Hypothalamus (tissue), 51 donors: ENCODE measurements around the gene VEGFD.
"Not testable (repeated sequence)": the region's sequence is repeated elsewhere in the genome, so short reads cannot be mapped to it uniquely, and the experiment has no call there.

Experiments
- DNase-seq, 51 donors: peaks; one replicate each; lab custom pipeline; 2025; lab: John Stamatoyannopoulos, UW

The VEGFD gene

DNA sequence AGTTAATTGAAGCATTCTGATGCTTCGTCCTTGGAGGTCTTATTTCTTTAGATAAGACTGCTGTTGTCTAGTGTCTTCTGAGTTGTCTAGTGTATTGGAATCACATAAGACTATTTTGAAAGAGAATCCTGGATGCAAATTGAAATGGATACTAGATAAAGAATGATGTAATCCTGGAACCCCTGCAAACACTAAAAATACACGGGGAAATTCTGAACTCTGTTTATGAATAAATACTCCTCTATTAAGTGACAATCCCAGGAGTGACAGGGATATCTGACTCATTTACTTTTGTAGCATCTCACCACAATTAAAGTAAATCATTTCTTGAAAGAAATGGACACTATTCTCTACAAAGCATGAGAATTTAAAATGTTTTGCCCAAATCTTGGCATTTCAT lies 69.7 kb downstream of the VEGFD start:
- DNase-seq: no peak

DNA sequence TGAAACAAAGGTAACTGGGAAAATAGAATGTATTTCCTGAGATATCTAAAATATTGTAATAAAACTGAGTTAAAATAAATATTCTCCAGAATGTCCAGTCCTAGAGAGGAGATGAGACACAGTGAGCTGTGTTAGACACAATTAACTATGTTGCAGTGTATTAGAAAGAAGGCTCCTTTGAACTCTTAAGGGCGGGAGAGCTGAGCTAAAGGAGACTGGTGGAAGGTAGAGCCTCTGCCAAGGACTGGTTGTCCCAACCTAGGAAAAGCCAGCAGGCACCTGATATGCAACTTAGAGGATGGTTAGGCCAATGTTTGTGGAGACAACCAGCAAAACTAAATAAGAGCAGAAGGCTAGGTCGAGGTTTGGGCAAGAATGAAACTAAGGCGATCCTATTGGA lies 73.1 kb downstream of the VEGFD start:
- DNase-seq: no peak

DNA sequence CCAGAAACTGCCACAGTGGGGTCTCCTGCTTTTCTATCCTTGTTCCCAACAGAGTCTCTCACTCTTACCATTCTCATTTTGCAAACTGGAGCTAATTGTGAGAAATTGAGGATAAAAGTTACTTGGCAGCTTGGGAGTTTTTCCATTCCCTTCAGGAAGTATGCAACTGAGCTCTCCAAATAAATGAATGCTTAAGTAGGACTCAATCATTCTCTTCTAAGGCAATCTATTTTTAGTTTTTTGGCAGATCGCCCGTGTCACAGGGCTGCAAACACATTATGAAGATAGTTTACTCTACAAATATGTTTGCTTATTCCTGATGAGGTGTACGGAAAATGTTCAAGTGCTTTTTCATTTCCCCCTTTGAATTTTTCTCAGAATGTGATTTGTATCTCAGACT lies 74.1 kb downstream of the VEGFD start:
- peak in 11 of 51 donors; percentile 0 to 15 (median 4) for DNase-seq

DNA sequence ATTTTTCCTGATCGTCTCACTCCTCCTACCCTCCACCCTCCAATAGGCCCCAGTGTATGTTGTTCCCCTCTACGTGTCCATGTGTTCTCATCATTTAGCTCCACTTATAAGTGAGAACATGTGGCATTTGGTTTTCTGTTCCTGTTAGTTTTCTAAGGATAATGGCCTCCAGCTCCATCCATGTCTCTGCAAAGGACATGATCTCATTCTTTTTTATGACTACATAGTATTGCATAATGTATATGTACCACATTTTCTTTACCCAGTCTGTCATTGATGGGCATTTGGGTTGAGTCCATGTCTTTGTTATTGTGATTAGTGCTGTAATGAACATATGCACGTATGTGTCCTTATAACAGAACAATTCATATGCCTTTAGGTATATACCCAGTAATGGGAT lies 78.3 kb downstream of the VEGFD start:
- not testable (repeated sequence) for DNase-seq

DNA sequence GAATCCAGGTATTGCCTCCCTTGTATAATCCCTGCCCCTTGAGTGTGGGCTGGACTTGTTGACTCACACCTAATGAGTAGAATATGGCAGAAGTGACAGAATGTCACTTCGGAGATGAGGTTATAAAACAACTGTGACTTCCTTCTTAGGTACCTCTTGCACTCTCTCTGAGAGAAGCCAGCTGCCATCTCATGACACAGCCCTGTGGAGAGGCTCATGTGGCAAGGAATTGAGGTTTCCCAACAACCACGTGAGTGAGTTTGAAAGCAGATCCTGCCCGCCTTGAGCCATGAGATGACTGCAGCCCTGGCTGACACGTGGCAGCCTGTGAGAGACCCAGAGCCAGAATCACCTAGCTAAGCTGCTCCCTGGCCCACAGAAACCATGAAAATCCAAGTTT lies 82.3 kb downstream of the VEGFD start:
- DNase-seq: peak in 4 of 51 donors; percentile 0 to 6 (median 2)

DNA sequence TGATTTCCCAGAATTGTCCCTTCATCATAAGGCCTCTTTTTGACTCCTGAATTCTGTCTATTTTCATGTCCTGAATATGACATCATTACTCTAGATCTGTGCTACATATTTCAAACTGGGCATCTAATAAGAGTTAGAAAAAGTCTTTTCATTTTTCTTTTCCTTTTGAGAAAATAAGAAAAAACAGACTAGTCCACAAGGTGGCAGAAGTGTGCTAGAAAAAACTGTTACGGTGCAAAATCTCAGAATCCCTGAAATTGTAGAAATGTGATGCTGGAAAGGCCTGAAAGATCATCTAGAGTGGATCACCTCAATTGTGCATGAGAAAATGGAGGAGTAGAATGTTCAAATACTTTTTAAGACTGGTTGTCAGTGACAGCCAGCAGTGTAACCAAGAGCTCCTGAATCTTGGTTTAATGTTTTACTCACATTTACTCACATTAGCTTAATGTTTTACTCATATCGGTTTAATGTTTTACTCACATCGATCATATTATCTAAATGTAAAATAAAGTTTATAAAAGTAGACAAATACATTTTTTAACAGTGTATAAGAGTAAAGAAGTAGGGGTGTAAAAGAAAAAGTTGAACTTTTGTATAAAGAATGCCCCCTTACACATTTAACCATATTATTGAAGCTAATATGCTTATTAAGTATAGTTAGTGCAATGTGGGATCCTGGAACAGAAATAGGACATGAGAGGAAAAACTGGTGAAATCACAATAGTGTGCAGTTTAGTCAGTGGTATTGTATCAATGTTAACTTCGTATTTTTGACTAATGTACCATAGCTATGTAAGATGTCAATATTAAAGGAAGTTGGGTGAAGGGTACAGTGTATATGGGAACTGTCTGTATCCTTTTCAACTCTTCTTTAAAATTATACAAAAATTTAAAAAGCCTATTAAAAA lies 84.0 kb downstream of the VEGFD start:
- DNase-seq: peak in 1 of 51 donors; percentile 34

DNA sequence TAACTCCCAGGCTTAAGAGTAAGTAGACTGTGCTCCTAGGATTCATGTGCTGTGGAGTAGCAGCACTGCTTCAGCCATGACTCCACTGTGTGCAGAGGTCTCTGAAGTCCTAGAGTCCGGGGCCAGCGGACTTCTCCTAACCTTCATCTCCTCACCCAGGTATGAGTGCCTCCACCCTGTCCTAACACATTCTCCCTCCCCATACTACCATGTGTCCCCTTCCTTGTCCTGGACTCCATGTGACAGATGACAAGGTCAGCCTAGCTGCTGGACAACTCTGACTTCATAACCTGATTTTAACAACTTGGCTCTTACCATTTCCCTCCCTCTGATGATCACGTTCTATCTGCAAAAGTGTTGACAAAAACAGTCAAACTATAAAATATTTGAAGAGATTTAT lies 85.4 kb downstream of the VEGFD start:
- no peak for DNase-seq

DNA sequence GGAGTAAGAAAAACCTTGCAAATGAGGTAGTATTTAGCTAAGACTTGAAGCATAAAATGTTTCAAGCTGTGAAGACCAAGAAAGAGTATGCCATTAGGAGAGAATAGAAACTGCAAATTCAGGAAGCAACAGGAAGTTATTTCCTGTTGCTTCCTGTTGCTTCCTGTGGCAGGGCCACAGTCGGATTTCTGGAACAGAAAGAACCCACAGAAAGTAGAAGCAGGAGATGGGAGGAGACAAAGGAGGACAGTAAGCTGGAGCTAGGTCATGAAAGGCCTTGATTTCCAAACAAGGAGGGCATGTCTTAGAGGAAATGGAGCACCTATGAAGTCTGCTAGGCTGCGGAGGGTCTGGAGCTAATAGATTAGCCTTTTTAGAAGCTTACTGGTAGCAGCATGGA lies 86.0 kb downstream of the VEGFD start:
- DNase-seq: no peak
